H1 (cell line): Measurements from ENCODE around the gene SNX7.

Source experiments
- CHD2 ChIP-seq: IDR thresholded peaks from 2 replicates; pipeline ENCODE4 v1.6.1; 2012; ENCODE audit warnings: low read length, improper control_type of control experiment
- CREB1 ChIP-seq: IDR thresholded peaks from 2 replicates; pipeline ENCODE4 v1.6.1; 2012; ENCODE audit warnings: inconsistent platforms
- EGR1 ChIP-seq: IDR thresholded peaks from 2 replicates; pipeline ENCODE4 v1.6.1; 2011; ENCODE audit warnings: low read depth, low read length, borderline replicate concordance
- EZH2 ChIP-seq: fragments of 200-600 bp; sonication (generic); IDR thresholded peaks from 2 replicates; pipeline ENCODE4 v1.7.1; 2012; ENCODE audit warnings: low read depth, mild to moderate bottlenecking, moderate library complexity, low read length, inconsistent platforms; ENCODE audit not compliant: severe bottlenecking
- JUND ChIP-seq: IDR thresholded peaks from 2 replicates; pipeline ENCODE4 v1.6.1; 2011; ENCODE audit warnings: mild to moderate bottlenecking, improper control_type of control experiment, low read length
- NRF1 ChIP-seq: IDR thresholded peaks from 2 replicates; pipeline ENCODE4 v1.6.1; 2011; ENCODE audit warnings: mild to moderate bottlenecking, low read depth, low read length, improper control_type of control experiment
- POLR2A ChIP-seq, 2 experiments: IDR thresholded peaks; 1 replicate in 1 of 2; 2 replicates in 1 of 2; pipeline ENCODE4 v1.6.1; 2011; ENCODE audit warnings: low read depth in 2 of 2, low read length in 2 of 2, mild to moderate bottlenecking in 2 of 2; ENCODE audit errors: control extremely low read depth in 1 of 2
- POLR2AphosphoS5 ChIP-seq: IDR thresholded peaks from 2 replicates; pipeline ENCODE4 v1.6.1; 2011; ENCODE audit warnings: low read depth, low read length
- SIRT6 ChIP-seq: IDR thresholded peaks from one replicate; pipeline ENCODE4 v1.7.1; 2012; ENCODE audit warnings: low read length, inconsistent platforms
- TF ChIP-seq, protein P1 (sequence below): IDR thresholded peaks from 2 replicates; pipeline ENCODE4 v1.6.1; 2012; ENCODE audit warnings: inconsistent platforms
- TF ChIP-seq, protein P2 (sequence below): IDR thresholded peaks from 2 replicates; pipeline ENCODE4 v1.6.1; 2011; ENCODE audit warnings: low read length, improper control_type of control experiment
- TF ChIP-seq, protein P3 (sequence below), 3 experiments: IDR thresholded peaks; 1 replicate in 2 of 3; 2 replicates in 1 of 3; pipeline versions ENCODE4 v1.5.1 to v1.6.1; 2011; ENCODE audit warnings: low read length in 3 of 3, mild to moderate bottlenecking in 3 of 3, inconsistent platforms in 2 of 3, low read depth in 1 of 3, moderate library complexity in 1 of 3; ENCODE audit not compliant: insufficient read depth in 1 of 3; ENCODE audit errors: control extremely low read depth in 1 of 3

DNA sequence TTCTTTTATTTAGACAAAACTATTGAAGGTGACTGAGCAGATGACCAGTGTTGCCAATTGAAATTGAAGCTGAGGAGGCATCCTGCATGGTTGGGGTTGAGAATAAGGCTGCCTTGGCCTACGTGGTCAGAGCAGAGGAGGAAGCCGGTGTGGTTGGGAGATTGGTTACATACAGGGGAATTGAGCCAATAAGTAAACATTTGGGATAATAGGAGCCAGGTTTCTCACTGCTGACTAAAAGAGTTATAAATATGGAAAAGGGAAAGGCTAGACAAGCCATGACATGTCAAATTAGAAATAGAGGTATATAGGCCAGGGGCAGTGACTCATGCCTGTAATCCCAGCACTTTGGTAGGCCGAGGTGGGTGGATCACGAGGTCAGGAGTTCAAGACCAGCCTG, 15.8 kb downstream of the SNX7 start:
- TF ChIP-seq POLR2A (IDR thresholded peaks at IDR 0.05; ENCODE audit: control extremely low read depth in 1 of 2, low read depth in 2 of 2, low read length in 2 of 2) (no peak), EGR1 (no peak), POLR2AphosphoS5 (no peak), CHD2 (no peak), JUND (no peak), SIRT6 (no peak), EZH2 (no peak), CREB1 (no peak), NRF1 (no peak)
- TF ChIP-seq, protein P1, sequence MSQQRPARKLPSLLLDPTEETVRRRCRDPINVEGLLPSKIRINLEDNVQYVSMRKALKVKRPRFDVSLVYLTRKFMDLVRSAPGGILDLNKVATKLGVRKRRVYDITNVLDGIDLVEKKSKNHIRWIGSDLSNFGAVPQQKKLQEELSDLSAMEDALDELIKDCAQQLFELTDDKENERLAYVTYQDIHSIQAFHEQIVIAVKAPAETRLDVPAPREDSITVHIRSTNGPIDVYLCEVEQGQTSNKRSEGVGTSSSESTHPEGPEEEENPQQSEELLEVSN: no peak
- TF ChIP-seq, protein P2, sequence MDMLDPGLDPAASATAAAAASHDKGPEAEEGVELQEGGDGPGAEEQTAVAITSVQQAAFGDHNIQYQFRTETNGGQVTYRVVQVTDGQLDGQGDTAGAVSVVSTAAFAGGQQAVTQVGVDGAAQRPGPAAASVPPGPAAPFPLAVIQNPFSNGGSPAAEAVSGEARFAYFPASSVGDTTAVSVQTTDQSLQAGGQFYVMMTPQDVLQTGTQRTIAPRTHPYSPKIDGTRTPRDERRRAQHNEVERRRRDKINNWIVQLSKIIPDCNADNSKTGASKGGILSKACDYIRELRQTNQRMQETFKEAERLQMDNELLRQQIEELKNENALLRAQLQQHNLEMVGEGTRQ: no peak
- TF ChIP-seq, protein P3, sequence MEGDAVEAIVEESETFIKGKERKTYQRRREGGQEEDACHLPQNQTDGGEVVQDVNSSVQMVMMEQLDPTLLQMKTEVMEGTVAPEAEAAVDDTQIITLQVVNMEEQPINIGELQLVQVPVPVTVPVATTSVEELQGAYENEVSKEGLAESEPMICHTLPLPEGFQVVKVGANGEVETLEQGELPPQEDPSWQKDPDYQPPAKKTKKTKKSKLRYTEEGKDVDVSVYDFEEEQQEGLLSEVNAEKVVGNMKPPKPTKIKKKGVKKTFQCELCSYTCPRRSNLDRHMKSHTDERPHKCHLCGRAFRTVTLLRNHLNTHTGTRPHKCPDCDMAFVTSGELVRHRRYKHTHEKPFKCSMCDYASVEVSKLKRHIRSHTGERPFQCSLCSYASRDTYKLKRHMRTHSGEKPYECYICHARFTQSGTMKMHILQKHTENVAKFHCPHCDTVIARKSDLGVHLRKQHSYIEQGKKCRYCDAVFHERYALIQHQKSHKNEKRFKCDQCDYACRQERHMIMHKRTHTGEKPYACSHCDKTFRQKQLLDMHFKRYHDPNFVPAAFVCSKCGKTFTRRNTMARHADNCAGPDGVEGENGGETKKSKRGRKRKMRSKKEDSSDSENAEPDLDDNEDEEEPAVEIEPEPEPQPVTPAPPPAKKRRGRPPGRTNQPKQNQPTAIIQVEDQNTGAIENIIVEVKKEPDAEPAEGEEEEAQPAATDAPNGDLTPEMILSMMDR (IDR thresholded peaks at IDR 0.05; ENCODE audit: control extremely low read depth in 1 of 3, insufficient read depth in 1 of 3, low read depth in 1 of 3, low read length in 3 of 3): no peak
